Mesothelial cell of epicardium (in vitro differentiated cells): ENCODE data around the gene PTPRG. TPM values are rescaled to one million over a fixed set of nuclear protein-coding genes. Genes with fewer than 3 reads are reported as not detected.

Experiments used
- DNase-seq, 2 experiments: peaks; one replicate each; pipeline ENCODE4 v3.0.0; 2021; ENCODE audit warnings: low spot score in 2 of 2; ENCODE audit not compliant: unreplicated experiment in 2 of 2
- H3K27ac Mint-ChIP-seq: 2 replicates; pipeline ENCODE4 v1.8.0; 2021; ENCODE audit warnings: mixed read lengths
- H3K27me3 Mint-ChIP-seq: 2 replicates; pipeline ENCODE4 v1.8.0; 2021; ENCODE audit warnings: low read depth, mixed read lengths
- H3K36me3 Mint-ChIP-seq: 2 replicates; pipeline ENCODE4 v1.8.0; 2021; ENCODE audit warnings: mixed read lengths
- H3K4me1 Mint-ChIP-seq: 2 replicates; pipeline ENCODE4 v1.8.0; 2021; ENCODE audit warnings: mixed read lengths
- H3K4me3 Mint-ChIP-seq: 2 replicates; pipeline ENCODE4 v1.8.0; 2021; ENCODE audit warnings: mild to moderate bottlenecking, moderate library complexity, mixed read lengths
- H3K9me3 Mint-ChIP-seq: 2 replicates; pipeline ENCODE4 v1.8.0; 2021; ENCODE audit warnings: mixed read lengths
- CTCF ChIP-seq: fragments of 200-600 bp; sonication (generic); IDR thresholded peaks from one replicate; pipeline ENCODE4 v1.5.0; 2021; ENCODE audit warnings: antibody characterized with exemption; ENCODE audit not compliant: unreplicated experiment
- total RNA-seq: library from RNA; stranded (reverse); gene quantifications from 3 replicates; pipeline ENCODE4 v1.2.1, GENCODE V29; 2021

PTPRG gene
- total RNA-seq, 1 donor from 2014 or later: 40.4 TPM

- Mint-ChIP-seq H3K4me1 (peaks cover 15% of the 10 kb centered on the region), H3K9me3 (no peaks in the 10 kb centered on the region), H3K36me3 (no peaks in the 10 kb centered on the region), H3K27ac (no peak overlapping the region), H3K27me3 (no peaks in the 10 kb centered on the region), H3K4me3 (no peak overlapping the region)
- no peak for TF ChIP-seq CTCF
- no peak for DNase-seq
These were observed 28.5 kb downstream of the PTPRG start for GRCh38 chr3:61589856-61590255.

DNA sequence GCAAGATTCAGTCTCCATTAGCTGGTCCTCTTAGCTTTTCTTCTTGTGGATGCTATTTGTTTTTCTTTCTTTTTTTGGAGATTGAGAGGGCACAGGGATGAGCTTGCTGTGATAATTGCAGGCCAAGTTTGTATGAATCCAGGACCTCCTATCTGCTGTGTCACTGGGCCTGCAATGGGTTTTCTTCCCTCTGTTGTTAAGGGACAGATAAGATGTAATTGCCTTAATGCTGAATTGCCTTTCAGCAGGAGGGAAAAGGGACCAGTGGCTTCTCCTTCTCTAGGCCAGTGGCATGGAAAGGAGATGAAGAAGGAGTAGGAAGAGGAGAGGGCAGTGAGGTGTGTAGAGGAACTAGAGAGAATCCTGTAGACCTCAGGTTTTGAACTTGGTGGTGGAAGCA lies 29.9 kb downstream of the PTPRG start:
- H3K27me3 Mint-ChIP-seq: no peaks in the 10 kb centered on the region
- no peaks in the 10 kb centered on the region for H3K36me3 Mint-ChIP-seq
- TF ChIP-seq CTCF: no peak
- H3K27ac Mint-ChIP-seq: no peak overlapping the region
- DNase-seq: no peak
- no peak overlapping the region for H3K4me3 Mint-ChIP-seq
- peaks cover 22% of the 10 kb centered on the region for H3K4me1 Mint-ChIP-seq
- H3K9me3 Mint-ChIP-seq: no peaks in the 10 kb centered on the region

DNA sequence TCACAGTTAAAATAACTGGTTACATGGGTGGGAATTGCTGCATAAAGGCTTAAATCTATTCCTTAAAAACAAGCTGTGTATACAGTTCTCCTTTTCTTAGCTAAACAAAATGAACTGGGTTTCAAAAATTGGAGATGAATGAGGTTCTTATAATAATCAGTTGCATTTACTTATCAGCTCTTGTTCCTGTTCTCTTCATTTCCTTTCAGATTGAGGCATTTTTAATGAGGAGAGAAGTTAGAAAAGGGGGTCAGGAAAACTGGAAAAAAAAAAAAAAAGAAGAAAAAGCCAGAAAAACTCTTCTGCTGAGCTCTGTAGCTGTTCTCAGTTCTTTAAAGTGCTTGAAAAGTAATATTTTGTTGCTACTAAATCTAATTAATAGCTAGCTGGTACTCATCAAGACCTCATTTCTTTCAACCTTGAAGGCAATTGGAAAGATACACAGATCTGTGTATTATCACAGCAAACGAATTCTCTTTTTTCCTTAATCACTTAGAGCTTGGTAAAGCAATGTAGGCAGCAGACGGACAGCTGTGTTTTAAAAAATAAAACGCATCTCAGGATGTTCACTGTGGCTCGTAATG lies 32.2 kb downstream of the PTPRG start:
- TF ChIP-seq CTCF: no peak
- H3K27me3 Mint-ChIP-seq: no peaks in the 10 kb centered on the region
- no peak overlapping the region for H3K4me3 Mint-ChIP-seq
- no peak for DNase-seq
- no peaks in the 10 kb centered on the region for H3K9me3 Mint-ChIP-seq
- peak overlapping the region; percentile 30 for H3K27ac Mint-ChIP-seq
- H3K36me3 Mint-ChIP-seq: no peaks in the 10 kb centered on the region
- H3K4me1 Mint-ChIP-seq: peaks cover 22% of the 10 kb centered on the region

DNA sequence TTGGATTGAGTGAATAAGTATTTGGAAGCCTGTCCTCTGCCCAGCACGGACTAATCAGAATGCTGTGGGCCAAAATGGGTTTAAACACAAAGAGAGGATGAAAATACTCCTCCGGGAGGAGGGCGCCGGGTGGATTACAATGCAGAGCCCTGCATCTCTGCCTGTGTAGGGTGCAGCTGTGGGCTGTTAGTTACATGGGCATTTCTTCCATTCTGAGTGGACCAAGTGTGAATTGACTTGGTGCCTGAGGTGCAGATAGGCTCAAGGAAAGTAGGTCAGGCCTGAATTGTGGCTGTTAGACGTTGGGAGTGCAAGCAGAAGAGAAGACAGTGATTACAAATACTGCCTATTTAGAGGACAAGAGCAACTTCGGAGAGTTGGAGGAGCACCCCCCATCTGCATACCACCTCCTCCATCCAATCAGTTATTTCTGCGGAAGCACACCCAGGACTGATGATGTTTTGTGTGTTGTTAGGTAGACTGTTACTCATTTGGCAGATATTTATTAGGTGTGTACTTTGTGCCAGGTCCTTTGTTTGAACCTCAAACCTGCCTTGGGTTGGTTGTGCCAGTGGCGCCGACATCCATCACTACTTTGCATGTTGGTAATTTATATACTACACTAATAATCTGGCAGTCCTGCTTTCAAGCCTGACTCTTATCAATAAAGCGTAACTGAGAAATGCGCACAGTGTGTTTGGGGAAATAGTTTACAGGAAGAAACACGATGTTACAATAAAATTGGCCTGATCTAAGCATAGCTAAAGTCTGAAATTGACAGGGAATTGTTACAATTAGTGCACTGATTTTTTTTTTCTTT lies 33.0 kb downstream of the PTPRG start:
- H3K27me3 Mint-ChIP-seq: no peaks in the 10 kb centered on the region
- no peak for DNase-seq
- H3K9me3 Mint-ChIP-seq: no peaks in the 10 kb centered on the region
- H3K4me1 Mint-ChIP-seq: peaks cover 22% of the 10 kb centered on the region
- H3K4me3 Mint-ChIP-seq: no peak overlapping the region
- no peak overlapping the region for H3K27ac Mint-ChIP-seq
- no peaks in the 10 kb centered on the region for H3K36me3 Mint-ChIP-seq
- no peak for TF ChIP-seq CTCF

- Mint-ChIP-seq H3K4me1 (peaks cover 22% of the 10 kb centered on the region), H3K4me3 (no peak overlapping the region)
These were observed 33.6 kb downstream of the PTPRG start for GRCh38 chr3:61594964-61595285.

More at GRCh38 chr3:61594964-61595285, 33.6 kb downstream of the PTPRG start:
- no peaks in the 10 kb centered on the region for H3K36me3 Mint-ChIP-seq
- no peak for DNase-seq
- H3K9me3 Mint-ChIP-seq: no peaks in the 10 kb centered on the region
- no peaks in the 10 kb centered on the region for H3K27me3 Mint-ChIP-seq
- H3K27ac Mint-ChIP-seq: no peak overlapping the region
- no peak for TF ChIP-seq CTCF
